ENCODE measurements around the gene TMEM98.

- TF ChIP-seq EZH2 (IDR thresholded peaks at IDR 0.05; ENCODE audit: borderline replicate concordance, low read depth, low read length, severe bottlenecking): no peak
- TF ChIP-seq CTCF (IDR thresholded peaks at IDR 0.05; ENCODE audit: borderline replicate concordance, extremely low read depth, low read length, poor library complexity, severe bottlenecking): no peak
These were observed 21.2 kb downstream of the TMEM98 start for GRCh38 chr17:32949181-32949580.

All from DND-41 (cell line).